ENCODE data around the gene PGAP6.
"Not testable (repeated sequence)": the region's sequence is repeated elsewhere in the genome, so short reads cannot be mapped to it uniquely, and the experiment has no call there.

- TF ChIP-seq, protein P1, sequence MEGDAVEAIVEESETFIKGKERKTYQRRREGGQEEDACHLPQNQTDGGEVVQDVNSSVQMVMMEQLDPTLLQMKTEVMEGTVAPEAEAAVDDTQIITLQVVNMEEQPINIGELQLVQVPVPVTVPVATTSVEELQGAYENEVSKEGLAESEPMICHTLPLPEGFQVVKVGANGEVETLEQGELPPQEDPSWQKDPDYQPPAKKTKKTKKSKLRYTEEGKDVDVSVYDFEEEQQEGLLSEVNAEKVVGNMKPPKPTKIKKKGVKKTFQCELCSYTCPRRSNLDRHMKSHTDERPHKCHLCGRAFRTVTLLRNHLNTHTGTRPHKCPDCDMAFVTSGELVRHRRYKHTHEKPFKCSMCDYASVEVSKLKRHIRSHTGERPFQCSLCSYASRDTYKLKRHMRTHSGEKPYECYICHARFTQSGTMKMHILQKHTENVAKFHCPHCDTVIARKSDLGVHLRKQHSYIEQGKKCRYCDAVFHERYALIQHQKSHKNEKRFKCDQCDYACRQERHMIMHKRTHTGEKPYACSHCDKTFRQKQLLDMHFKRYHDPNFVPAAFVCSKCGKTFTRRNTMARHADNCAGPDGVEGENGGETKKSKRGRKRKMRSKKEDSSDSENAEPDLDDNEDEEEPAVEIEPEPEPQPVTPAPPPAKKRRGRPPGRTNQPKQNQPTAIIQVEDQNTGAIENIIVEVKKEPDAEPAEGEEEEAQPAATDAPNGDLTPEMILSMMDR (IDR thresholded peaks at IDR 0.05): peak; percentile 50
- TF ChIP-seq POLR2AphosphoS5 (IDR thresholded peaks at IDR 0.05; ENCODE audit: low read depth, low read length): not testable (repeated sequence)
These were observed 6.2 kb upstream of the PGAP6 start for GRCh38 chr16:387761-388666.
